GM21423 (cell line): ENCODE results near the gene WNT9B.

Source experiments
- ATAC-seq: cut with Tn5 transposase; IDR thresholded peaks from one replicate; pipeline ENCODE4 v1.9.1; 2021; ENCODE audit warnings: mild to moderate bottlenecking, moderate library complexity; ENCODE audit not compliant: unreplicated experiment

The WNT9B gene

GRCh38 chr17:46879101-46879500, 27.7 kb downstream of the WNT9B start:
- ATAC-seq = no peak

DNA sequence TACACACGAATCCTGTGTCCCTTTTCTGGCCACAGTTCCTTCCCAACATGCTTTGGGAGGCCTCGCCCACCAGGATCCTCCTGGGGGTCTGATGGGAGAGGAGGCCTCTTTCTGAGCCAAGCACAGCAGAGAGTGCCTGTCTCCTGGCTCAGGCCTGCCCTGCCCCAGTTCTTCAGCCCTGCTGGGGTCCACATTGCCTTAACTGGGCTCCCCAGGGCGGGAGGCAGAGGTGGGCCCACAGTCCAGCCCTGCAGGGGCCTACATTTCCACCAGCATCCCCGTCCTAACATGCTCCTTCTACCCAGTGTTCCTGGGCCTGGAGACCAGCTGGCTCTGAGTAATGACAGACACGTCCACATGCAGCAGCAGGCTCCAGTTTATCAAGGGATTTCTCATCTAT, 29.6 kb downstream of the WNT9B start:
- ATAC-seq = no peak

DNA sequence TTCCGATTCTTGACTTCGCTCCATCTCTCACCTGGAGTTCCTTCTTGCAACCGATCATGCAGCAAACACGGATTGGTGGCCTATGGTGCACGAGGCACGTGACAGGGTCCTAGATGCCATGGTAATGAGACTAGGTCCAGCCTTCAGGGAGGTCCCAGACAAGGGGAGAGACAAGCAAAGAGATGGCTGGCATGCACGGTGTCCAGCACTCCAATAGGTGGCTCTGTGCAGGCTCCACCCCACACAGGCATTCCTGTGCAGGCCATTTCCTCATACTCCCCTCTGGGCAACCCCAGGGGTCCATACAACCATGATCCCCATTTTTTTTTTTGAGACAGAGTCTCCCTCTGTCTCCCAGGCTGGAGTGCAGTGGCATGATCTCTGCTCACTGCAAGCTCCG, 31.3 kb downstream of the WNT9B start:
- no peak for ATAC-seq

DNA sequence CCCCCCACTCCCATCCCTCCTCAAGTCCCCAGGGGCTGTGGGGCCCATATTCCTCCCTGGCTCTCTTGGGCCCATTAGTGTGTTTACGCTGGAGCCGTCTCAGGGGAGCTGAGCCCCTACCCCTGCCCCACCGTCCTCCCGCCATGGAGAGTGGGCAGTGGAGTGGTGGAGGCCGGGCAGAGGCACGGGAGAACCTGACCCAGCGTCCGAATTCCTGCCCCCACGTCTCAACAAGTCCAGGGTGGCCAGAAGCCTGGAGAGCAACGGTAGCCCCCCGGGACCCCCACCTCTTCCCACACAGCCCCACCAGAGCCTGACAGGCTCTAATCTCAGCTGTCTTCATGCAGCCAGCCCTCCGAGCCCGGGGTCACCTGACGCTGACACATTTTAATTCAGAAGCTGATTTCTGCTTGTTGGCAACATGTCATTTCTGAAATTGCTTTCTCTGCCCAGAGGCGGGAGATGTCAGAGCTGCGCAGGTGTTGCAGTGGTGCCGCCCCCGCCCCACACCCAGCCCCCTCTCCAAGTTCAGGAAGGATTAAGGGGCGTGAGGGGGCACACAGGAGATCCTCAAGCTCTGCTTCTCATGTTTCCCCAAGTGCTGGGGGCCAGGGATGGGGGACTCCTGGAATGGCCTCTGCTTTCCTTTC, 32.6 kb downstream of the WNT9B start:
- ATAC-seq = no peak

GRCh38 chr17:46884552-46884951, 33.2 kb downstream of the WNT9B start:
- ATAC-seq = no peak

GRCh38 chr17:46885415-46886309, 34.3 kb downstream of the WNT9B start:
- ATAC-seq = no peak

- ATAC-seq = no peak
These were observed 34.9 kb downstream of the WNT9B start for GRCh38 chr17:46886310-46886663.

DNA sequence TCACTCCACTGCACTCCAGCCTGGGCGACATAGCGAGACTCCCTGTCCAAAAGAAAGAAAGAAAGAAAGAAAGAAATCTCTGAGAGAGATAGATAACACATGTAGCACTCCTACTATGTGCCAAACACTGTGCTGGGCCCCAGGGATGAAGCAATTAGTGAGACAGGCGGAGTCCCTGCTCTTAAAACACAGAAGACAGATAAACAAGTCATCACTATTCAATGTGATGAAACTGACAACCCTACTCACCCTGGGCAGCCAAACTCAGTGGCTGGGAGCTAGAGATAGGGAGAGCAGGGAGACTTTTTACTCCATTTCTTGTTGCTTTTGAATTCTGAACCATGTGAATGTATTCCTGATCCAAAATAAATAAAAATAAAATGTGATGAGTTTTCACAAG, 36.3 kb downstream of the WNT9B start:
- ATAC-seq = no peak

DNA sequence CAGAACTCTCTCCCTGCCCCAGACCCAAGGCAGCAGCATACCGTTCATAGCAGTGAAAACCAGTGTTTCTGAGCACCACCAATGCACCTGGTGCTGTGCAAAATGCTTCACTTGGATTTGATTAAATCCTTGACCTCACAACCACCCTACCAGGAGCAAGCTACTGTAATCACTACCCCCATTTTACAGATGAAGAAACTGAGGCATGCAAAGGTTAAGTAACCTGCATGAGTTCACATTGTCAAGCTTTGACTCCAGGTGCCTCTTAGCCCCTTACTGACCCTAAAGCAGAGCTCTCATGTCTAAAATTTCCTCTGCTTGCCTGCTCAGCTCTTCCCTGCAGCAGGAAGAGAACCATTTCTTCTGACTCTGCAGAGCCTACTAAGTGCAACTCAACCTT, 37.3 kb downstream of the WNT9B start:
- ATAC-seq = no peak

- ATAC-seq = no peak
These were observed 38.1 kb downstream of the WNT9B start for GRCh38 chr17:46889519-46889918.

- no peak for ATAC-seq
These were observed 38.7 kb downstream of the WNT9B start for GRCh38 chr17:46889992-46890564.

GRCh38 chr17:46890638-46891037, 39.3 kb downstream of the WNT9B start:
- no peak for ATAC-seq

GRCh38 chr17:46892192-46892703, 40.9 kb downstream of the WNT9B start:
- ATAC-seq = no peak

DNA sequence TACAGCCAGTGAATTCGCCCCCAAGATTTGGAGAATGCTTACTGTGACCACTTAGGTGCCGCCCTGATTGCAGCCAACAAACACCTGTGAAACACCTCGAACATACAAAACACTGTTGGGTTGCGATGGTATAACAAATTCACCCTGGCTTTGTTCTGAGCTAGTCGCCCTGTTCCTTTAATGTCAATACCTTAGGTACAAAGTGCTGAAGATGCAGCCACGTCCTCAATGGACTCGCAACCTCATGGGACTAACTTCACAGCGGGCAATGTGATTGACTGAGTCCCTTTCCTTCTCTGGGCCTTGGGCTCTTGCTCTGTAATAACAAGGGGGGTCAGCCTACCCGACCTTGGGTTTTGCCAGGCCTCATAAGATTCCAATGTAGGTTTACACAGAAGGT, 42.6 kb downstream of the WNT9B start:
- ATAC-seq = no peak

DNA sequence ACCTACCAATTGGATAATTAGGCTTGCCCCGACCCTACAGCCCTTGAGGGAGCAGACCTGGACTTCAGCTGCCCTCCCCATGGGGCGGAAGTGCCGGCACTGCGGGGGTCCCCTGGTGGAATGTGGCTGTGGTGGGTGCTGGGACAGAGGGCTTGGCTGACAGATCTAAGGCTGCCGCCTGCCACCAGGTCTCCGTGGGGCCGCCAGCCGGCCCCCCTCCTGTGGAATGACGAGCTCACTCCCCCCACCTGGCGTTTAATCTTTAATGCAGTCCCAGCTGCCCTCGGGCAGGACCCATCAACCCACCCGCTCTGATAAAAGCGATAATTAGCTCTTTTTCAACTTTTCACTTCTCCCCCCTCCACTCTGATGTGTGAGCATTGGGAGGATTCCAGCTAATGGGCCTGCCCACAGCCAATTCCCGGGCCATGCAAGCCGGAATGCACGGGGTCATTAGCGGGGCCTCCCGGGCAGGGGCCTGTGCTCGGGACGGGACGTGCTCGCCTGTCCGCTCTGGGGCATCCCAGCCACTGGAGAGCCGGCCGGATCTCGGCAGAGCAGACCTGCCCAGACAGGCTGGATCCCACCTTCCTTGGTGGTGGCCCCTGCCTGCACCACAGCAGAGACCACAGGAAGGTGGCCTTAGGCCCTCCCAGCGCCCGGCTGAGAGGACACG, 43.2 kb downstream of the WNT9B start:
- ATAC-seq = no peak

- ATAC-seq = no peak
These were observed 43.8 kb downstream of the WNT9B start for GRCh38 chr17:46895171-46895570.

DNA sequence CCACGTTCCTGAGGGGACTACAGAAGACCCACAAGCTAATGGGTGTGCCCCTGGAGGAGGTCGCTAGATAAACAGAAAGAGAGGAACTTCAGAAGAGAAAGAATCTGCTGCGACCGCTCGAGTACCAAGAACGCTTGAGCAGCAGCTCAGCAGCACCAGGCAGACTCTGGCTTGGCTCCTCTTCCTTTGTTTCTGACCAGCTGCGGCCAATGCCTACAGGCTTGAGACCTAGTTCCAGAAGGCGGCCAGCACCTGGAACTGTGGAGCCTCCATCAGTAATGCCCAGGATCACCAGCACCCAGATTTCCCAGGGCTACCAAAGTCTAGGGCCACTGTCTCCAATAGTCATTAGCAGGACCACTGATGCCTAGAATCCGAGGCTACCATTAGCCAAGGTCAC, 45.6 kb downstream of the WNT9B start:
- no peak for ATAC-seq

DNA sequence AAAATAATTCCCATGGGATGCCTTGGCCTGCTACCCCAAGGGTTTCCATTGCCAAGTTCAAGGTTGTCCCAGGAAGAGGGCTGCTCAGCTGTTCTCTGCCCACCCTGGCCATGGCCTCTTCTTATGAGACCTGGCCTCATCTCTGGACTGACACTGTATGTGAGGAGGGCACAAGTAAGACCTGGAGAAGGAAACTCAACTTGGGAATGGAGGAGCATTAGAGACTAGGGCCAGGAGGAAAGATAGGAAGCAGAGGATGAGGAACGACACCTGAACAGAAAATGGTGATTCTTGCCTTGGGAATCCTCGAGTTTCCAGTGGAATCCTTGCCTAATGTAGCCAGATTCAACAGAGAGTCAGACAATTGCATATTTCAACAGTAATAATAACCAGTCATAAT, 47.0 kb downstream of the WNT9B start:
- no peak for ATAC-seq

GRCh38 chr17:46898860-46899259, 47.5 kb downstream of the WNT9B start:
- ATAC-seq = no peak

DNA sequence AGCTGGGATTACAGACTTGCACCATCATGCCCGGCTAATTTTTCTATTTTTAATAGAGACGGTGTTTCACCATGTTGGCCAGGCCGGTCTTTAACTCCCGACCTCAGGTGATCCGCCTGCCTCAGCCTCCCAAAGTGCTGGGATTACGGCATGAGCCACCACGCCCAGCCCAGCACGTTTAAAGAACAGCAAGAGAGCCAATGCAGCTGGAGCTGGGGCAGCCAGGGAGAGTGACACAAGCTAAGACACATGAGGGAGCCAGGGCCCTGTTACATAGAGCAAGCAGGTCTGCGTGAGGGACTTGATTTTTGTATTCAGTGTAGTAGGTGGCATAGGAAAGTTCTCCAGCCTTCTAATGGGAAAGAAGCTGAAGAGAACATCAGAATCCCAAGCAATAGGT, 49.9 kb downstream of the WNT9B start:
- ATAC-seq = no peak
